RCC 7860 (cell line): Measurements from ENCODE around the gene ZNF331.
"Not testable (repeated sequence)": the region's sequence is repeated elsewhere in the genome, so short reads cannot be mapped to it uniquely, and the experiment has no call there.

ENCODE experiments used
- DNase-seq: peaks from one replicate; pipeline ENCODE4 v3.0.0-alpha.2; 2015; ENCODE audit warnings: low spot score
- FAIRE-seq: peaks from 2 replicates; lab custom pipeline; 2012; peaks lifted over from hg19 to GRCh38; lab: Jason Lieb, UNC

ZNF331 gene

DNA sequence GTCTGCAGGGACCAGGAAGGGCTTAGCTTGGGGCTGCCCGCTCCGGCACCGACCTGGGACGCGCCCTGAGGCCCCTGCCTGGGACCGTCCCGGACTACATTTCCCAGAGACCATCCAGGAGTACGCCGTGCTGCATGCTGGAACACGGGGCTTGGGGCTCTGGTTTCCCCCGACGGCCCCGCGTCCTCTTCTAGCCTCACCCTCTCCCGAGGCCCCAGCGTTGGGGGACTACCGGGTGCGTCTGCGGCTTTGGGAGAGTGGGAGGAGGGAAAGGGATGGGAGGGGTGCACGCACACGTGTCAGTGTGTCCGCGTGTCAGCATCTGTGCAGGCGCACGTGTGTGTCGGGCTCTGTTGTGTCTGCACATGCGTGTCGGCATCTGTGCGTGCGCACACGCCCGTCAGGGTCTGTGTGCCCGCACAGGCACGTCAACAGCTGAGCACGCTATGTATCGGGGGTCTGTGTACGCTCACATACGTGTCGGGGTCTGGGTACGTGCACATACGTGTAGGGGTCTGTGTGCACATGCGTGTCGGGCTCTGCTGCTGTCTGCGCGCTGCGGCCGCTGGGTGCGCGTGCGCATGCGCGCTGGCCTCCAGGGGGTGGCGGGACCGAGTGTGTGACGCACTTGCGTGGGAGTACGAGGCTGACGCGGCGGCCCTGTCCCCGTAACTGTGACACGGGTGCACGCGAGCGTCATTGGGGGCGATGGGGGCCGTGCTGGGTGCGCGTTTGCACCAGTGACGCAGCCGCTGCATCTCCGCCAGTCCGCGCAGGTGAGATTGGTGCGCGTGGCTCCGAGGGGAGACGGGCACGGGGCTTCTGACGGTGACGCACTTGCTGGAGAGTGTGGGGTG lies at the start of gene ZNF331:
Gene ZNF331, plus strand, starts transcription at position 625 of the 857 bp plus-strand sequence. CDS start 31,232 bp downstream, outside the sequence.
- FAIRE-seq (no peak), DNase-seq (peak; percentile 48)

DNA sequence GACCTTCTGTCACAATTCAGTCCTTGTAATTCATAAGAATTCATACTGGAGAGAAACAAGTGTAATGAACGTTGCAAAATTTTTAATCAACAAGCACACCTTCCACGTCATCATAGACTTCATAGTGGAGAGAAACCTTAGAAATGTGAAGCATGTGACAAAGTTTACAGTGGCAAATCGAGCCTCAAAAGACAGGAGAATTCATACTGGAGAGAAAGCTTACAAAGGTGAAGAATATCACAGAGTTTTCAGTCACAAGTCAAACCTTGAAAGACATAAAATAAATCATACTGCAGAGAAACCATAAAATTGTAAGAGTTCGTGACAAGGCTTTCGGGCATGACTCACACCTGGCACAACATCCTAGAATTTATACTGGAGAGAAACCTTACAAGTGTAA lies 45.8 kb upstream of the ZNF331 start:
- FAIRE-seq, result no peak

DNA sequence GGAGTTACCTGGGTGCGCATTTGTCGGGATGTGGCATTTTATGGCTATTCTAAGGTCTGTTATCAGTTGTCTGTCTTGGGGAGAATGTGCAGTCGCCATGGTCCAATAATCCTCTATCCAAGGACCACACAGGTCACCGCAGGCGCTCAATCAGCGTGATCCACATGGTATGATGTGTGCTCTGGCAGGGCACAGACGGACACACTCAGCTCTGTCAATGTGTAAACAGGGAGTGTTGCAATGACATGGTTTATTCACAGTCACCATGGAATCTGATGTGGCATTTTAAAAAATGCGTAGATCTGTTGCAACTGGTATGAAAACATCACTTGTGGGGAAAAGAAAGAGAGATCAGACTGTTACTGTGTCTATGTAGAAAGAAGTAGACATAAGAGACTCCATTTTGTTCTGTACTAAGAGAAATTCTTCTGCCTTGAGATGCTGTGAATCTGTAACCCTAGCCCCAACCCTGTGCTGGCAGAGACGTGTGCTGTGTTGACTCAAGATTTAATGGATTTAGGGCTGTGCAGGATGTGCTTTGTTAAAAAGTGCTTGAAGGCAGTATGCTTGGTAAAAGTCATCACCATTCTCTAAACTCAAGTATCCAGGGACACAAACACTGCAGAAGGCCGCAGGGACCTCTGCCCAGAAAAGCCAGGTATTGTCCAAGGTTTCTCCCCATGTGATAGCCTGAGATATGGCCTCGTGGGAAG lies 40.5 kb upstream of the ZNF331 start:
- DNase-seq (peak; percentile 76), FAIRE-seq (peak; percentile 83)

More for the DNA sequence above, 45.8 kb upstream of the ZNF331 start:
- no peak for DNase-seq

DNA sequence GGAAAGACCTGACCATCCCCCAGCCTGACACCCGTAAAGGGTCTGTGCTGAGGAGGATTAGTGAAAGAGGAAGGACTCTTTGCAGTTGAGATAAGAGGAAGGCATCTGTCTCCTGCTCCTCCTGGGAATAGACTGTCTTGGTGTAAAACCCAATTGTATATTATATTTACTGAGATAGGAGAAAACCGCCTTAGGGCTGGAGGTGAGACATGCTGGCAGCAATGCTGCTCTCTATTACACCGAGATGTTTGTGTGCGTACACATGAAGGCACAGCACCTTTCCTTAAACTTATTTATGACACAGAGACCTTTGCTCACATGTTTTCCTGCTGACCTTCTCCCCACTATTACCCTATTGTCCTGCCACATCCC lies 39.9 kb upstream of the ZNF331 start:
- not testable (repeated sequence) for DNase-seq

GRCh38 chr19:53503151-53503550 lies 34.8 kb upstream of the ZNF331 start:
- FAIRE-seq, DNase-seq: not testable (repeated sequence)

More for the DNA sequence above, 39.9 kb upstream of the ZNF331 start:
- FAIRE-seq, result not testable (repeated sequence)

- DNase-seq, FAIRE-seq: not testable (repeated sequence)
These were observed 34.1 kb upstream of the ZNF331 start for GRCh38 chr19:53503671-53504364.

GRCh38 chr19:53504365-53504703 lies 33.6 kb upstream of the ZNF331 start:
- FAIRE-seq, DNase-seq: not testable (repeated sequence)

- FAIRE-seq (no peak), DNase-seq (no peak)
These were observed 33.1 kb upstream of the ZNF331 start for GRCh38 chr19:53504885-53505284.

DNA sequence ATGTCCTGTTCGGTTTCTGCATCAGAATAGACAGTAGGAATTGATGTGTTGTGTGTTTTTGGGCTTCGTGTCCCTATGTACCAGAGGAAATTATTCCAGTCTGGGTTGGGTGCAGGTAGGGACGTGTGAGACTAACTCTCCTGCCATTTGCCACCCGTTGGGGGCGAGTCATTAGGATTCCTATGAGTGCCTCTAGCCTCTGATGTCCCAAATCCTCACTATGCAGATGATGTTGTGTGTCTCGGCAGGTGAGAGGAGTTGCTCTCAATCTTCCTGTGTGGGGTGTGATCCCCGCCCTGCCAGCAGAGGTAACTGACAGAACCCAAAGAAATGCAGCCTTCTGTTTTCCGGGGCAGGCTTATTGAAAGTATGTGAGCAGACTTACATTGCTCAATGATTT lies 31.2 kb upstream of the ZNF331 start:
- FAIRE-seq, result no peak
- DNase-seq, result no peak

GRCh38 chr19:53507523-53508442 lies 30.2 kb upstream of the ZNF331 start:
- no peak for DNase-seq
- no peak for FAIRE-seq

GRCh38 chr19:53509443-53509842 lies 28.5 kb upstream of the ZNF331 start:
- no peak for FAIRE-seq

GRCh38 chr19:53509845-53510244 lies 28.1 kb upstream of the ZNF331 start:
- DNase-seq (no peak), FAIRE-seq (no peak)

More at GRCh38 chr19:53509443-53509842, 28.5 kb upstream of the ZNF331 start:
- no peak for DNase-seq

- FAIRE-seq, result no peak
These were observed 26.6 kb upstream of the ZNF331 start for GRCh38 chr19:53511357-53511756.

DNA sequence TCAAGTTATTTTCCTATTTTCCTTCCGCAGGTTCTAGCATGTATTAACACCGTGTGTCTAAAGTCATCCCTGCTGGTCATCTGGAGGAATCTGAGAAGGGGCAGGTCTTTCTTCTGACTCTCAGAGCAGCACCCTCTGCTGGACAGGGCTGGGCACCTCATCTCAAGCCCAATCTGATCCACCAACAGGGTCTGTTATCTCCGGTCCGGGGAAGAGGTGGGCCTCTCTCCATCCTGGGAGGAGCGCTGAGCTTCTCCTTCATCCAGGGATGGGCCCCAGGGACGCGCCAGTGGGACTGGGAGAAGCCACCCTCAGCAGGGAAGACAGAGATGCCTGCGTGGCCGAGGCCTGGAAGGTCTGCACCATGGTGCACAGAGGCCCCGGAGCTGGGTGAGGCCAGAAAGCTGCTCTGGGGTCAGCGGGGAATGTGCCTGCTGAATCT lies 26.0 kb upstream of the ZNF331 start:
- FAIRE-seq, result no peak
- DNase-seq, result no peak

More at GRCh38 chr19:53511357-53511756, 26.6 kb upstream of the ZNF331 start:
- DNase-seq, result no peak

- not testable (repeated sequence) for FAIRE-seq, DNase-seq
These were observed 22.9 kb upstream of the ZNF331 start for GRCh38 chr19:53515047-53515446.

- no peak for FAIRE-seq
- DNase-seq, result no peak
These were observed 20.7 kb upstream of the ZNF331 start for GRCh38 chr19:53517114-53517741.

DNA sequence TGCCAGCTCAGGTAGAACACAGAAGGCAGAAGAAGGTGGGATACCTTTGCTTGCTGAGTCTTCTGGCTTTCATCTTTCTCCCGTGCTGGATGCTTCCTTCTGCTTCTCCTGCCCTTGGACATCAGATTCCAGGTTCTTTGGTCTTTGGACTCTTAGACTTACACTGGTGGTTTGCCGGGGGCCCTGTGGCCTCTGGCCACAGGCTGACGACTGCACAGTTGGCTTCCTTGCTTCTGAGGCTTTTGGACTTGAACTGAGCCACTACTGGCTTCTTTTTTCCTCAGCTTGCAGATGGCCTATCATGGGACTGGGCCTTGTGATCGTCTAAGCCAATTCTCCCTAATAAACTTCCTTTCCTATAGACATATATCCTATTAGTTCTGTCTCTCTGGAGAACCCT lies 19.8 kb upstream of the ZNF331 start:
- no peak for DNase-seq
- FAIRE-seq, result no peak

GRCh38 chr19:53518716-53519115 lies 19.2 kb upstream of the ZNF331 start:
- DNase-seq, result no peak
- no peak for FAIRE-seq

DNA sequence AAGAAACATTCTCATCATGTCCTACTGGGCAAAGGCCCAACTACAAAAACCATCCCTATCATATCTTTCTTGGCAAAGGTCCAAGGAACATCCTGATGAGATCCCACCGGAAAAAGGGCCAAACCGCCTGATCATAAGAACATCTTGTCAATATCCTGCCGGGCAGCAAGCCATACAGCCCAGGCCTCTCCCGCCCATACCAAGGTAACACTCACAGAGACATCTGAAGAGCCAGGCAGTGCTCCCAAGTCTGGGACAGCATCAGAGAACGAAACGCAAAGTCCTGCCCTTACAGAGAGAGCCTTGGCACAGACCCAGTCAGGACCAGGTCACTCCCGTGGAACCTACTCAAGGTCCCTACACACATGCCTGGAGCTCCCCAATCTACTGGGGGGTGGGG lies 18.5 kb upstream of the ZNF331 start:
- DNase-seq, result no peak
- no peak for FAIRE-seq

GRCh38 chr19:53520163-53520546 lies 17.8 kb upstream of the ZNF331 start:
- FAIRE-seq, result no peak
- DNase-seq, result no peak
